ENCODE data around the gene MICAL2.

GRCh38 chr11:12263141-12263693 is 152.8 kb downstream of the MICAL2 start:
- TF ChIP-seq TEAD4 (IDR thresholded peaks at IDR 0.05), result no peak
- no peak for TF ChIP-seq CREB1 (IDR thresholded peaks at IDR 0.05; ENCODE audit: low read depth)
- TF ChIP-seq REST (IDR thresholded peaks at IDR 0.05; ENCODE audit: low read depth), result no peak
- TF ChIP-seq EP300 (IDR thresholded peaks at IDR 0.05; ENCODE audit: borderline replicate concordance), result no peak
- no peak for TF ChIP-seq USF1 (IDR thresholded peaks at IDR 0.05)
- TF ChIP-seq MAX (IDR thresholded peaks at IDR 0.05), result no peak
- TF ChIP-seq YY1 (IDR thresholded peaks at IDR 0.05; ENCODE audit: low read depth), result no peak

Measured in Ishikawa (cell line).